Stimulated activated naive CD8-positive, alpha-beta T cell treated with anti-CD3 and anti-CD28 coated beads, Interleukin-15, Interleukin-2, amounts not matched to agents 100 ng/mL and 50 ng/mL, for 24 hours (primary cell): Measurements from ENCODE around the gene RASL12.
"Not testable (repeated sequence)": the region's sequence is repeated elsewhere in the genome, so short reads cannot be mapped to it uniquely, and the experiment has no call there.

Experiments used
- H3K27ac Mint-ChIP-seq: one replicate; pipeline ENCODE4 v1.8.0; 2021; ENCODE audit warnings: mild to moderate bottlenecking, mixed read lengths
- H3K27me3 Mint-ChIP-seq: one replicate; pipeline ENCODE4 v1.8.0; 2021; ENCODE audit warnings: mixed read lengths
- H3K36me3 Mint-ChIP-seq: one replicate; pipeline ENCODE4 v1.8.0; 2021; ENCODE audit warnings: low read depth, mixed read lengths
- H3K4me1 Mint-ChIP-seq: one replicate; pipeline ENCODE4 v1.8.0; 2021; ENCODE audit warnings: low read depth, mixed read lengths
- H3K4me3 Mint-ChIP-seq: one replicate; pipeline ENCODE4 v1.8.0; 2021; ENCODE audit warnings: mild to moderate bottlenecking, mixed read lengths
- H3K9me3 Mint-ChIP-seq: one replicate; pipeline ENCODE4 v1.8.0; 2021; ENCODE audit warnings: mixed read lengths

RASL12 gene, protein sequence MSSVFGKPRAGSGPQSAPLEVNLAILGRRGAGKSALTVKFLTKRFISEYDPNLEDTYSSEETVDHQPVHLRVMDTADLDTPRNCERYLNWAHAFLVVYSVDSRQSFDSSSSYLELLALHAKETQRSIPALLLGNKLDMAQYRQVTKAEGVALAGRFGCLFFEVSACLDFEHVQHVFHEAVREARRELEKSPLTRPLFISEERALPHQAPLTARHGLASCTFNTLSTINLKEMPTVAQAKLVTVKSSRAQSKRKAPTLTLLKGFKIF

DNA sequence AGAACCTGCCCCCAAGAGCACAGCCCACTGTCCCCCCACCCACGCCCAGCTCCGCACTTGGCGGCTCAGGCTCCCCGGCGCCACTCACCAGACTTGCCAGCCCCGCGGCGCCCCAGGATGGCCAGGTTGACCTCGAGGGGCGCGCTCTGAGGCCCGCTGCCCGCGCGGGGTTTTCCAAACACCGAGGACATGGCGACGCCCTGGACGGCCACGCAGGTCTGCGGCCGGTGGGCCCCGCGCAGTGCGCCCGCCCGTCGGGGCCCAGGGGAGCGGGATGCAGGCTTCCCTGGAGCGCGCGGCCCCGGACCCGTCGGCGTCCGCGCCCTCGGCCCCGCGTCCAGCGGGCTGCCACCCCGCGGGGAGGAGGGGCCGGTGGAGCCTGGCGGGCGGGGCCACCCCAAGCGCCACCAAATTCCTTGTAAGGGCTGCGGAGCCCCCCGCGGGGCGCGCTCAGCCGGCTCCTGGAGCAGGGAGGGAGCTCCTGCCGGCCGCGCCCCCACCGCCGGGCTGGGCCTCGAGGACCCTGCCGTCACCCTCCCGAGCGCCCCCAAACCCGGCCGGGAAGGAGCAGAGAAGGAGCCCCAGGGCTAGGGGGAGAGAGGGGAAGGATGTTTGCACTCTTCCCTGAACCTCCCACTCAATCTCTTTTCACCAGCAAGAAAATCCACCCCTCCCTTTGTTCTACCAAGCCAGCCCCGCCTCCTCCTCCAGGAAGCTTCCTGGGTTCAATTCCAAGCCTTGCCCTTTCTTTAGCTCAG is at the start of gene RASL12:
Gene RASL12, minus strand, starts transcription at position 347 of the 758 bp plus-strand sequence. Its CDS starts 156 bp downstream, at position 191.
- no peak within 1 kb of the TSS for H3K4me3 Mint-ChIP-seq
- H3K9me3 Mint-ChIP-seq, result no peaks in the 10 kb centered on the region
- no peak within 1 kb of the TSS for H3K27ac Mint-ChIP-seq
- H3K27me3 Mint-ChIP-seq, result peaks cover 27% of the 10 kb centered on the region
- H3K4me1 Mint-ChIP-seq, result no peaks in the 10 kb centered on the region
- no peaks in the 10 kb centered on the region for H3K36me3 Mint-ChIP-seq

DNA sequence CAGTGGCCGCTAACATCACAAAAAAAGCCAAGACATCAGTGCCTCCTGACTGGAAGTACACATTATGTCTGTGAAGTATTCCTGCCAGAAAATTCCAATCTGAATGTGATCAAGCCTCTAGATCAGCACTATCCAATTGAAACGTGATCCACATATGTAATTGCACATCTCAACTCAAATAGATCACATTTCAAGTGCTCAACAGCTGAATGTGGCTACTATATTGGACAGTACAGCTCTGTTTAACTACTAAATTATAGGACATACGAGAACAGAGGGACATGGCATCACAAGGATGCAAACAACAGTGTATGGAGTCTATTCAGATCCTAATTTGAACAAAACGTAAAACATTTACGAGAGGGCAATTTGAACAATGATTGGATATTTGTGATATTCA is 47.8 kb upstream of the RASL12 start:
- Mint-ChIP-seq H3K4me3 (no peak overlapping the region), H3K36me3 (peaks cover 72% of the 10 kb centered on the region), H3K27ac (no peak overlapping the region), H3K27me3 (no peaks in the 10 kb centered on the region), H3K9me3 (no peaks in the 10 kb centered on the region), H3K4me1 (no peaks in the 10 kb centered on the region)

DNA sequence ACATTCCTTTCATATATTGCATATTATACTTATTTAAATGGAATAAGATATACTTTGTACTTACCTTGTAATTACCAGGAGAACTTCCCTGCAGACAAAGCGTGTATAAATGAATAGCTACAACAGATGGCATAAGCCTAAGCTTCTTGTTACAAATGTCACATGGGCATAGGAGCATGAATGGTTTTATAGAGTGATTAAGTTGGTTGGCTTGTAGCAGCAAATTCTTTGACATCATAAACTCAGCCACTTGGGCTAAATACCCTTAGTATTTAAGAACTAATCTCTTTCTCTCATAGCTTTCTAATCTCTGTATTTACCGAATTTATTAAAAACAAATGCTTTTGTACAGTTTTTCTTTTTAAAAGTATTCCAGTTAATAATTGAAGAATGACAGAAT is 47.3 kb upstream of the RASL12 start, which contains the start of gene UBAP1L:
Gene UBAP1L, minus strand, starts transcription at position 115 of the 400 bp plus-strand sequence. CDS start 8,985 bp downstream, outside the sequence.
- no peaks in the 10 kb centered on the region for H3K27me3 Mint-ChIP-seq
- no peak within 1 kb of the TSS for H3K4me3 Mint-ChIP-seq
- no peaks in the 10 kb centered on the region for H3K9me3 Mint-ChIP-seq
- peaks cover 72% of the 10 kb centered on the region for H3K36me3 Mint-ChIP-seq
- H3K4me1 Mint-ChIP-seq, result no peaks in the 10 kb centered on the region
- H3K27ac Mint-ChIP-seq, result no peak within 1 kb of the TSS

DNA sequence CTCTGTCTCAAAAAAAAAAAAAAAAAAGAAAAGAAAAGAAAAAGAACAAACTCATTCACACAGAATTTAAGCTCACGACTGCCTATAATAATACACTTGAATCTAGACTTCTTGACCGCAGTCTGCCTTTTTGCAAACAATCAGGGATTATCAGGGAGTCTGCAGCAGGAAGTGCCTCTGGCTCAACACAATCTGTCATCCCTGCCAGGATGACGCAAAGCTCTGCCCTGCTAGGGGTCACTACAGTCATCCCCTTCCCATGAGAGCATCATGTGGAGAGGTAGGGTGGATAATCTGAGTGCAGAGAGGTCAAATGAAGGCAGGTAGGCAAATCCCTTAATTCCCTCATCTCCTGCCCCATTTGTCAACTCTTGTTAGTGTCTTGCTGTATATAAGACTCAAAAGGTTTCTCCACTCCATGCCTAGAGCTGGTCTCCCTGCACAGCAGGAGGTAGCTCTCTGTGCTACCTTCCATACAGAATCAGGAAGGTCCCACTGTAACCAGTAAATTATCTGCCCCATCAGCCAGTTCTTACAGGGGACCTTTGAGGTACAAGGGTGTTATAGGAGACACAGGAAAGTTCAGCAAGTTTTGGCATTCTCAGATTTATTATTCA is 43.0 kb upstream of the RASL12 start:
- no peaks in the 10 kb centered on the region for H3K27me3 Mint-ChIP-seq
- no peak overlapping the region for H3K4me3 Mint-ChIP-seq
- no peak overlapping the region for H3K27ac Mint-ChIP-seq
- H3K4me1 Mint-ChIP-seq, result no peaks in the 10 kb centered on the region
- no peaks in the 10 kb centered on the region for H3K9me3 Mint-ChIP-seq
- peaks cover 56% of the 10 kb centered on the region for H3K36me3 Mint-ChIP-seq

DNA sequence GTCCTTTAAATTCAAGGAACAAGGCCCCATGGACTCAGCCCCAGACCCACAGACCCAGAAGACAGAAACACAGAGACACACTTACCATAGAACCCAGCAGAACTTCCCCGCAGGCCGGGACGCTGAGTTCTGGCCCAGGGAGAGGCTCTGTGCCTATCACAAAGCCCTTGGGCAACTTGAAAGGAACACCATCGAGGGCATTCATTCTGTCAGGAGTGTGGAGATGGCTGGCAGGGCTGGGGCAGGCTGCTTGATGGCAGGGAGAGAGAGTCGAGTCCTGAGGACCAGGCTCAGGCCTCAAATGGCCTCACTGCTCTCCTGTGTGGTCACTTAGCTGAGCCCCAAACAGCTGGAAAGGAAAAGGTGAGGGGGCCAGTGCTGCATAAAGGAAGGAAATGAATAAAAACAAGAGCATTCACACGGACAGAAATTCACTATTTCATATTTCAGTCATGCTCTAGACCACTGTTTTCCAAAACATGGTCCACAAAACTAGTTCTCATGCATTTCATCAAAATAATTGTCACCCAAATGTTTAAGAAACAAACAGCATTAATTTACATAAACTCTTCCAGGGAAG is 38.3 kb upstream of the RASL12 start:
- Mint-ChIP-seq H3K36me3 (peaks cover 45% of the 10 kb centered on the region), H3K4me1 (no peaks in the 10 kb centered on the region), H3K4me3 (no peak overlapping the region), H3K27ac (no peak overlapping the region), H3K9me3 (no peaks in the 10 kb centered on the region), H3K27me3 (no peaks in the 10 kb centered on the region)

DNA sequence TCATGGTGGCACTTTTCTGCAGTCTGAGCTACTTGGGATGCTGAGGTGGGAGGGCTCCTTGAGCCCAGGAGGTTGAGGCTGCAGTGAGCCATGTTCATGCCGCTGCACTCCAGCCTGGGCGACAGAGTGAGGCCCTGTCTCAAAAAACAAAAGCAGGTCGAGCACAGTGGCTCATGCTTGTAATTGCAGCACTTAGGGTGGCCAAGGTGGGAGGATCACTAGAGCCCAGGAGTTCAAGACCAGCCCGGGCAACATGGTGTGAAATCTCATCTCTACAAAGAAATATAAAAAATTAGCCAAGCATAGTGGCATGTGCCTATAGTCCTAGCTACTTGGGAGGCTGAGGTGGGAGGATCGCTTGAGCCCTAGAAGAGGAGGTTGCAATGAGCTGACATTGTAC is 37.2 kb upstream of the RASL12 start:
- H3K4me3 Mint-ChIP-seq, result no peak overlapping the region
- peaks cover 49% of the 10 kb centered on the region for H3K36me3 Mint-ChIP-seq
- H3K9me3 Mint-ChIP-seq, result no peaks in the 10 kb centered on the region
- H3K27ac Mint-ChIP-seq, result no peak overlapping the region
- H3K27me3 Mint-ChIP-seq, result no peaks in the 10 kb centered on the region
- no peaks in the 10 kb centered on the region for H3K4me1 Mint-ChIP-seq

DNA sequence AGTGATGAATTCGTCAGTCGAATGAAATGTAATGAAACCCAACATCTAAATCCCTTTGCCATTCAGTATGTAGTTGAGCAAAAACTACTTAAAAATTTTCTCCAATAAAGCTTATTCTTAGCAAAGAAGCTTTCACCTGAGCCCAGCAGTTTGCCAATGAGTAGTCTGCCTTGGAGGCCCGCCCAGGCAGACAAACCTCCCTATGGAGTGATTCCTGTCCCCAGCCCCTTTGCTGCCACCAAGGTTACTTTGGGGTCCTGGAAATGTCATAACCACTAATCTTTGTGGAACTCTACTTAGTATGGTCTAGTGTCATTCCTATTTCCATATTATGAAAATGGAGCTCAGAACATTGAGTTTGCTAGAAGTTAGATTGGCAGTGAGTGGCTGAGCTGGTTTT is 35.1 kb upstream of the RASL12 start:
- Mint-ChIP-seq H3K4me1 (no peaks in the 10 kb centered on the region), H3K4me3 (no peak overlapping the region), H3K36me3 (peaks cover 55% of the 10 kb centered on the region), H3K9me3 (no peaks in the 10 kb centered on the region), H3K27me3 (no peaks in the 10 kb centered on the region), H3K27ac (no peak overlapping the region)

DNA sequence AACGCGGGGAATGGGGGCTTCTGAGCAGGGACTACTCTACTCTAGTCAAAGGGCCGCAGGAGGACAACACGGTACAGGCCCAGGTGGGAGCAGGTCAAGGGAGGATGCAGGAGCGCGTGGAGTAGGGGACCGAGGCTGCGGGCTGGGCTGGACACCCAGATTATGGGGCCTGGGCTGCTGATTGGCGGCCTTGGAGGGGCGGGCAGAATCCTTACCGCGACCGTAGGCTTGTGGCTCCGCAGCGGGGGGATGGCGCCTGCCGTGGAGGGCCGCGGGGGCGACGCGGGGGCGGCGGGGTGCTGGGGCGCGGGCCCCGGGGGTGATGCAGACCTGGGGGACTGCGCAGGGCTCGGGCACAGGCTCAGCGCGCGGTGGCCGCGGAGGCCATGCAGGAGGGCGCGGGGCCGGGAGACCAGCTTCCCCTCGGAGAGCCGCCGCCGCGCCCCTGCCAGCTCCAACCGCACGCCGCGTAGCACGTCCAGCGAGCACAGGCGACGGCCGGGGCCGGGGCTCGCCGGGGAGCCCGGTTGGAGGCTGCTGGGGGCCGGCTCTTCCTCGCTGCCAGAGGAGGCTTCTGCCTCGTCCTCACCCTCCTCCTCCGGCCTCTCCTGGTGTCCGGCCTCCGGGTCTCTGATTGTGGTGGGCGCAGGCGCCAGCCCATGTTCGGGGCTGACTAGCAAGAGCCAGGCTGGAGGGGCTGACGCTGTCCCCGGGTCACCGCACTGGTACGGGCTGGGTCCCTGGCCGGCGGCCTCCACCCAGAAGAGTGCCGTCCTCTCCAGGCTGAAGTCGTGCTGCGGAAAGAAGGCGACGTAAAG is 34.3 kb upstream of the RASL12 start:
- Mint-ChIP-seq H3K27me3 (no peaks in the 10 kb centered on the region), H3K27ac (no peak overlapping the region)

DNA sequence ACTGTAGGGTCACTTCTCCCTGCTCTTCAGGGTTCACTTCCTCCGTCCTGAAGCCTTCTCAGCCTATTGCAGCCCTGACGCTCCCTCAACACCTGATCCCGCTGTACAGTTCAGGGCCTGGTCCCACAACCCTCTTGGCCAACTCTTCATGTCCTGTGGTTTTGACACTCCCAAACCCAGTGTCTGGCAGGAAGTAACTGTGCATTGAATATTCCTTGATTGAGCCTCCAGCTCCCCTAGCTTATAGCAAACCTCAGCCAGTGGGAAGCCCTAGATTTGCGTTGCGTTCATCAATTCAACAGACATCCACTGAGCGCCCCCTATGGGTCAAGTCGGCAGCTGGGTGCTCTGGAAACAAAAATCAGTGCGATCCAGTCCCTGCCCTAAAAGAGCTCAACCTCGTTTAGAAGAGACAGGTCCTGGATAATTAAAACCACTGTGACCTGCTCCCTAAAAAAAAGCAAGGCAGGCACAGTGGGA is 33.7 kb upstream of the RASL12 start:
- Mint-ChIP-seq H3K4me3 (no peak overlapping the region), H3K36me3 (peaks cover 58% of the 10 kb centered on the region), H3K27ac (no peak overlapping the region), H3K9me3 (no peaks in the 10 kb centered on the region), H3K4me1 (no peaks in the 10 kb centered on the region), H3K27me3 (no peaks in the 10 kb centered on the region)

More for the DNA sequence above, 34.3 kb upstream of the RASL12 start:
- Mint-ChIP-seq H3K36me3 (peaks cover 55% of the 10 kb centered on the region), H3K9me3 (no peaks in the 10 kb centered on the region), H3K4me1 (no peaks in the 10 kb centered on the region), H3K4me3 (no peak overlapping the region)

DNA sequence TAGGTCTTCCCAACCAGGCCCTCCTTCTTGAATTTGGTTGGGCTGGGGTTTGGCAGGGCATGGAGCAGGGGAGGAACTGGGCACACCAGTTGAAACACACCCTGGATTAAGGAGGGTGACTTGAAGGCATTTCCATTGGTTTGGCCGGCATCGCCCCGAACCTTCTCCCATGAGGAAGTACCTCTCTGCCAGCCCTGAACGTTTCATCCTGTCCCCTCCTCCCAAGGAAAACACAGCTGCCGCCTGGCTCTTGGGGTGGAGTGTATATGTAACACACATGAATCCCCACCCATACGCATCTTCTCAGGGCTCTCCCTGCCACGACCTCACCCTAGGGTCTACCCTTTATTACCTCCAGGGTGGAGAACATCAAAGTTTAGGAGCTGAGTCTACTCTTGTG is 32.7 kb upstream of the RASL12 start:
- no peak overlapping the region for H3K27ac Mint-ChIP-seq
- H3K36me3 Mint-ChIP-seq, result peaks cover 53% of the 10 kb centered on the region
- no peaks in the 10 kb centered on the region for H3K4me1 Mint-ChIP-seq
- H3K4me3 Mint-ChIP-seq, result no peak overlapping the region
- no peaks in the 10 kb centered on the region for H3K9me3 Mint-ChIP-seq
- H3K27me3 Mint-ChIP-seq, result no peaks in the 10 kb centered on the region

DNA sequence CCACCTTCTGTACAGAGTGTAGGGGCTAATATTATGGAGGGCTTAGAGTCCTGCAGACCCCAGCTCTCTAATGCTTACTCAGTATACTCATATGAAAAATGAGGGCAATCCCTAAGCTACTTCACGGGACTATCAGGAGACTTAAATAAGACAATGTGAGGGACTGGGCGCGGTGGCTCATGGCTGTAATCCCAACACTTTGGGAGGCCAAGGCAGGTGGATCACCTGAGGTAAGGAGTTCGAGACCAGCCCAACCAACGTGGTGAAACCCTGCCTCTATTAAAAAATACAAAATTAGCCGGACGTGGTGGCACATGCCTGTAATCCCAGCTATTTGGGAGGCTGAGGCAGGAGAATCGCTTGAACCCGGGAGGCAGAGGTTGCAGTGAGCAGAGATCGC is 32.0 kb upstream of the RASL12 start:
- H3K27me3 Mint-ChIP-seq, H3K27ac Mint-ChIP-seq, H3K4me1 Mint-ChIP-seq, H3K9me3 Mint-ChIP-seq, H3K4me3 Mint-ChIP-seq: not testable (repeated sequence)
- H3K36me3 Mint-ChIP-seq, result peaks cover 53% of the 10 kb centered on the region

DNA sequence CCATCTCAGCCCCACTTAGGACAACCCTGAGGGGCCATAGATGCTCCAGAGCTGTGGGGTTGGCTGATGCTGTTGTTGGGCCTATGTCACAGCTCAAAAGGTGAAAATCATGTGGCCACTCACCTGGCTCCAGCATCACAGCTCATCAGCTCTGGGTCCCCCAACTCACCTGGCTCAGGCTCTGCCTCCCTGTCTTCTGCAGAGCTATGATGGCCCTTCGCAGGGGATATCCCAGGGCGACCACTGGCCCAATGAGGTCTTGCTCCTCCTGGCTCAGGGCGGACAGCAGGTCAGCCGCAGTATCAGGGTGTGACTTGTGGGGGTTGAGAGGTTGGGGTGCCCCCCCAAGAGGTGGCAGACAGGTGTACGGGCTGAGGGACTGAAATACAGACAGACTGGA is 31.5 kb upstream of the RASL12 start:
- peaks cover 50% of the 10 kb centered on the region for H3K36me3 Mint-ChIP-seq
- H3K27me3 Mint-ChIP-seq, result no peaks in the 10 kb centered on the region
- H3K4me3 Mint-ChIP-seq, result no peak overlapping the region
- no peaks in the 10 kb centered on the region for H3K4me1 Mint-ChIP-seq
- H3K9me3 Mint-ChIP-seq, result no peaks in the 10 kb centered on the region
- no peak overlapping the region for H3K27ac Mint-ChIP-seq

DNA sequence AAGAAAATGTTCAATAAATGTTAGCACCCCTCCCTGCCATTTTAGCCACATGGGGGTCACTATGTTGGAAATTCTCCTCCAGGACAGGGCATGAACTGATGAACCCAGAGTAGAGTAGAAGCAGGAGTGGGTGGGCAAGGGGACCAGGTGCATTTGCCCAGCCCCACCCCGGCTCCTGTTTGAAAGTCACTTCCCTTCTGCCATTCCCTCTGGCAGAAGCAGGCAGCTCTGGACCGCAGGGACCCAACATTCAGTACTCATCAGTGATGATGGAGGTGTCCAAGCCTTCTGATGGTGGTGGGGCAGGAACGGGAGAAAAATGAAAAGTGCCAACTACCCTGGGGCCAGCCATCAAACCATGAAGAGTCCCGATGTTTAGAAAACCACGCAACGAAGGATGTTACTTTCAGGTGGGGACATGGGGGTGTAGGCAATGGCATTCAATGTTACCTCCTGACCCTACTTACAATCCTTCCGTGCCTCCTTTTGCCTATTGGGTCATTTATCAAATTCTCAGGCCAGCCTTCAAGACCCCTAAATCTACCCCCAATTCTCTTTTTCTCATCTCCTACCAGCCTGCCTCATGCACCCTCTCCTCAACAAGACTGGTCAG is 30.0 kb upstream of the RASL12 start:
- Mint-ChIP-seq H3K4me3 (no peak overlapping the region), H3K4me1 (no peaks in the 10 kb centered on the region), H3K9me3 (no peaks in the 10 kb centered on the region), H3K27me3 (no peaks in the 10 kb centered on the region), H3K36me3 (peaks cover 38% of the 10 kb centered on the region), H3K27ac (no peak overlapping the region)
